ENCODE data around the gene REG3A.

Gene REG3A

DNA sequence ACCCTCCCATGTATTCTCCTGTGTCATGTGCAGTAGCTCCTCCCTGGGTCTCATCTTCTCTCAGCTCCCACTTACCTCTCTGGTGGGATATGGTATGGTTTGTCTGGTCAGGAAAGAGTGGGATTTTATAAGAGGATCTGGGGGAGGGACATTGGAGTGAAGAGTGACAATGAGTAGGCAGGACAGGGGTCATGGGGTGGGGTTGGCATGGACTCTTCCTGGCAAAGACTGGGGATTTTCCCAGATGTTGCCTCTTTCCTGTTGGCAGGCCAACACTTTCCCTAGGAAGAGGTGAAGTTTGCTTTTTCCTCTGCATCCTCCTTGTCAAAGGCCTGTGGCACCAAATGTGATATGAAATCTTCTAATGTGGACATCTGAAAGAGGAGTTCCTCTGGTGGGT is at the start of gene REG3A:
Gene REG3A (minus strand): TSS at position 101 of the 400 bp plus-strand sequence. CDS start 348 bp downstream, outside the sequence.
- no peaks in the 10 kb centered on the region for H3K4me1 Mint-ChIP-seq
- no peak within 1 kb of the TSS for H3K4me3 Mint-ChIP-seq
- peaks cover 2% of the 10 kb centered on the region for H3K27me3 Mint-ChIP-seq
- ATAC-seq (ENCODE audit: low read depth) = no peak
- no peak within 1 kb of the TSS for H3K27ac Mint-ChIP-seq
- H3K9me3 Mint-ChIP-seq = peaks cover 2% of the 10 kb centered on the region
- no peaks in the 10 kb centered on the region for H3K36me3 Mint-ChIP-seq
- no peak for DNase-seq (ENCODE audit: low spot score in 2 of 2)

DNA sequence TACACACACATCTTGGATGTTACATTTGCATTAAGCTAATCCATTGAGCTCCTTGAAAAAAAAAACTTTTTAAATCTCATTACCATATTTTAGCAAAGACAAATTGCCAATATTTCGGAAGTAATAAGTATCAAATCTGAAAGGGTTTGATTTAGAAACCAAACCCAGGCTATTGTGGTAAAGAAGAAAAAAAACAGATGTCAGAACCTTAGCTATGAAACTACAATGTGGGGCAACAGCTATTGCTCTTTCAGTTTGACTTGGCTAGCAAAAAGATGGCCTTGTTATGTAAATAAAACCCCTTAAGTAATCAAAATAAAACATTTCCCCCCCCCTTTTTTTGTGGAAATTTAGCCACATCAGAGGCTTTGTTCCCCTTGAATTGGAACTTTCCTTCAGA is 41.2 kb upstream of the REG3A start:
- ATAC-seq (ENCODE audit: low read depth) (no peak), DNase-seq (ENCODE audit: low spot score in 2 of 2) (no peak)
- H3K4me3 Mint-ChIP-seq = no peak overlapping the region
- no peaks in the 10 kb centered on the region for H3K27me3 Mint-ChIP-seq
- H3K9me3 Mint-ChIP-seq = peaks cover 5% of the 10 kb centered on the region
- no peak overlapping the region for H3K27ac Mint-ChIP-seq
- H3K4me1 Mint-ChIP-seq = no peaks in the 10 kb centered on the region
- H3K36me3 Mint-ChIP-seq = no peaks in the 10 kb centered on the region

DNA sequence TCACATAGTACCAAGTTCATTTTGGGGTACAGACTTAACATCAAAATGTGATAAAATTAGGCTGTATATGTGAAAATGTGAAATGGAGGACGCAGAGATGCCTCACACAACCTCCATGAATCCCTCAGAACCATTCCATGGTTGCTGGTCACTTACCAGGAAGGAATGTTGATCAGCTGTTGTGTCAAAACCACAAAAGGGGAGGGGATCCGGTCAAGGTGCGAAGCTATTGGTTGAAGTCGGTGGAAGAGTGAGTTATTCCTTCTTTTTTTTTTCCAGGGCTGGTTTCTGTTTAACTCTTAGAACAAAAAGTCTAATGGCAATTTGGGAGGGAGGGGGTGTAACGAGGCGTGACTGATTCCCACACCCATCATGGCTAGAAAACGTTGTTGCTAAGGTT is 32.3 kb upstream of the REG3A start:
- ATAC-seq (ENCODE audit: low read depth) (no peak), DNase-seq (ENCODE audit: low spot score in 2 of 2) (no peak)
- Mint-ChIP-seq H3K4me1 (no peaks in the 10 kb centered on the region), H3K36me3 (no peaks in the 10 kb centered on the region), H3K27me3 (no peaks in the 10 kb centered on the region), H3K9me3 (peaks cover 5% of the 10 kb centered on the region), H3K27ac (no peak overlapping the region), H3K4me3 (no peak overlapping the region)

DNA sequence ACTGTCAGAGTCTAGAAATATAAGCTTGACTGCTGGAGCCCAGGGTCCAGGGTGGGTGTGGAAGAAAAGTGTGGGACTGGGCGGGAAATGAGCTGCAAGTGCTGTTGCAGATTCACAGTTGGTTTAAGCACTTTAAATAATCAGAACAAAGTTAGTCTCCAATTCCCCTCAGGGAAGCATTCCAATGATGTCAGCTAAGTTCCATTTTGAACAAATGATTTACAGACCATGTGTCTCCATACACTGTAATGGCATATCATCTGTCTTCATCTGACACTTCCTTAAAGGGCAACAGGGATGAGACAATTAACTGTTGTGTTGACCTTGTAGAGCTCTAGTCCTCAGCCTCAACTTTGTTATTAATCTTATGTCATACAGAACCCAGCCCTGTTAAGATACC is 31.5 kb upstream of the REG3A start:
- peaks cover 5% of the 10 kb centered on the region for H3K9me3 Mint-ChIP-seq
- no peak overlapping the region for H3K27ac Mint-ChIP-seq
- H3K36me3 Mint-ChIP-seq = no peaks in the 10 kb centered on the region
- ATAC-seq (ENCODE audit: low read depth) (no peak), DNase-seq (ENCODE audit: low spot score in 2 of 2) (no peak)
- no peak overlapping the region for H3K4me3 Mint-ChIP-seq
- no peaks in the 10 kb centered on the region for H3K27me3 Mint-ChIP-seq
- H3K4me1 Mint-ChIP-seq = no peaks in the 10 kb centered on the region

DNA sequence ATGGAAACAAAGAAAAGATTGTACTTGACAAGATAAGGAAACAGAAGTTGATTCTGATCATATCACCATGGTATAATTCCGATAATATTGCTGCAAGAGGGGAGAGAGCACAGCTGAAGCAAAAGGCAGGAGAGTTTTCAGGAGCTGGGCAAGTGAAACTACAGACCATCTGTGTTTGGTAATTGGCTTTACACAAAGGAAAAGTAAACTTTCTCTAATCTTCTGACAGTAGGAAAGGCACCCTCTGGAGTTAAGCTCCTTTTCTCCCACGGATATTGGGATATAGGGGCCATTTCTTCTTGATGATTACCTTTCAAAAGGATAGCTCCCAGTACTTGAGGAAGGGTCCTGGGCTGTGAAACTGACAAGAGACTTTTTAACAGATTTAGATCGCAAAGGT is 29.9 kb upstream of the REG3A start:
- peaks cover 7% of the 10 kb centered on the region for H3K9me3 Mint-ChIP-seq
- no peaks in the 10 kb centered on the region for H3K4me1 Mint-ChIP-seq
- no peaks in the 10 kb centered on the region for H3K36me3 Mint-ChIP-seq
- no peaks in the 10 kb centered on the region for H3K27me3 Mint-ChIP-seq
- ATAC-seq (ENCODE audit: low read depth) (no peak), DNase-seq (ENCODE audit: low spot score in 2 of 2) (no peak)
- no peak overlapping the region for H3K4me3 Mint-ChIP-seq
- H3K27ac Mint-ChIP-seq = no peak overlapping the region

DNA sequence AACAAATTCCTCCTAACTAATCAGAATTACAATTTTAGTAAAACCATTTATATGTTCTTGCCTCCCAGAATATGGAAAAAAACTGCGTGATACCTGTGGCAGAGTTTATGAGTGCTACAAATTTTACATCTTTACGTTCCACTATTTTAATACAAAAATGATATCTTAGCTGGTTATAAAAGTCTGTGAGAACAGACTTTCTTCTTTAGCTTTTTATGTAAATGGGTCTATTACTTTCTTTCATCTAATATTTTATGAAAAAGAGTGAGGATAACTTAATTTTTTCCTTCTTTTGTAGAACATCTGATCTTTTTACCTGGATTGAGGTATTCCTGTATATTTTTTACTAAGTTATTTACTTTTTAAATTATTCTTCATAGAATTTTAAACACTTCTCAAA is 22.1 kb upstream of the REG3A start:
- no peaks in the 10 kb centered on the region for H3K27me3 Mint-ChIP-seq

DNA sequence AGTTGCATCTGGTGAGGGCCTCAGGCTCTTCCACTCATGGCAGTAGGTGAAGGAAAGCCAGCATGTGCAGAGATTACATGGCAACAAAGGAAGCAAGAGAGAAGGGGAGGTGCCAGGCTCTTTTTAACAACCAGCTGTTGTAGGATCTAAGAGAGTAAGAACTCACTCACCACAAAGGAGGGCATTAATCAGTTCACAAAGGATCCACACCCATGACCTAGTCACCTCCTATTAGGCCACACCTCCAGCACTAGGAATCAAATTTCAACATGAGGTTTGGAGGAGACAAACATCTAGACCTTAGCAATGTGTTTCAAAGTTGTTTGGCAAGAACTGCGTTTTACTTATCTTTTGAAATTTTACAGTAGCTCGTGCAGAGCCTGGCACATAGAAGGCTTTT is 20.5 kb upstream of the REG3A start:
- H3K9me3 Mint-ChIP-seq = peaks cover 4% of the 10 kb centered on the region
- DNase-seq (ENCODE audit: low spot score in 2 of 2) = no peak
- no peaks in the 10 kb centered on the region for H3K4me1 Mint-ChIP-seq
- ATAC-seq (ENCODE audit: low read depth) = no peak
- H3K4me3 Mint-ChIP-seq = no peak overlapping the region
- H3K27me3 Mint-ChIP-seq = no peaks in the 10 kb centered on the region
- H3K36me3 Mint-ChIP-seq = no peaks in the 10 kb centered on the region
- H3K27ac Mint-ChIP-seq = no peak overlapping the region

More for the DNA sequence above, 22.1 kb upstream of the REG3A start:
- peaks cover 5% of the 10 kb centered on the region for H3K9me3 Mint-ChIP-seq
- no peaks in the 10 kb centered on the region for H3K36me3 Mint-ChIP-seq
- no peak overlapping the region for H3K27ac Mint-ChIP-seq
- no peak overlapping the region for H3K4me3 Mint-ChIP-seq
- DNase-seq (ENCODE audit: low spot score in 2 of 2) (no peak), ATAC-seq (ENCODE audit: low read depth) (no peak)
- H3K4me1 Mint-ChIP-seq = no peaks in the 10 kb centered on the region

DNA sequence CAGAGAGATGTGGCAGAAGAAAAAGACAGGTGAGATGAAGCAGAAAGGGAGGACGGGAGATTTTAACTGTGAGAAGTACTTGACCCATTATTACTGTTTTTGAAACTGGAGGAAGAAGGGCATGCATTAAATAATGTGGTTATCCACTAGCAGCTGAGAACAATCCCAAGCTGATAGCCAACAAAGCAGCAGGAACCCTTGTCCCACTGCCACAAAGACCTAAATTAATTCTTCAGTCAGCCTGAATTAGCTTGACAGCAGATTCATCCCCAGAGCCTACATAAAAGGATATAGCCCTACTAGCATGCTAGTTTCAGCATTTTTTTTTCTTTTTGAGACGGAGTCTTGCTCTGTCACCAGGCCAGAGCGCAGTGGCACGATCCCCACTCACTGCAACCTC is 19.5 kb upstream of the REG3A start:
- Mint-ChIP-seq H3K4me3 (no peak overlapping the region), H3K27me3 (no peaks in the 10 kb centered on the region), H3K36me3 (no peaks in the 10 kb centered on the region), H3K4me1 (no peaks in the 10 kb centered on the region), H3K9me3 (peaks cover 4% of the 10 kb centered on the region), H3K27ac (no peak overlapping the region)
- no peak for ATAC-seq (ENCODE audit: low read depth)
- DNase-seq (ENCODE audit: low spot score in 2 of 2) = no peak

DNA sequence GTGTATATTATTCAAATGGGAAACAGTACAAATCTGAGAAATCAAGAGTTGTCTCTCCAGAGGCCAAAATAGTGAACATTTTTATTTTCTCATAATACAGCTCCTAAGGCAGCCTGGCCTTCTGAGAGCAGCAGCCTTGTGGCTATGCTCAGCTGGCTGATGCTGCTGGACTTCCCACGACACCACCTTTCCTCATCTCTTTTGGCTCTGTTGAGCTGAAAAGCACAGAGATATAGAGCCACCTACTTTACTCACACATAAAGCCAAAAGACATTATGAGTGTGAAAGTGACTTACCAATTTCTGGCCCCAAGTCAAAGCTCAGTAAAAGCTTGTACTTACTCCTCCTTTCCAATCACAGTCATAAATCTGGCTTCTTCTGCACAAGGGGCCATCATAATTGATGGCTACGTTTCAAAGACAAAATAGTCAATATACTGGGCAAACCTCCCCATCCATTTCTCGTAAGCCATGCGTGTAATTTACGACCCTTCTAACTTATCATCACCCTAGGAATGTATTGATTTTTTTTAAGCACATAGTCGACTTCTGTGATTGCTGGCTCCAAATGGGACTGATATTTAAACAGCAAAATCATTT is 18.6 kb upstream of the REG3A start:
- Mint-ChIP-seq H3K4me3 (no peak overlapping the region), H3K27me3 (no peaks in the 10 kb centered on the region), H3K4me1 (no peaks in the 10 kb centered on the region), H3K36me3 (no peaks in the 10 kb centered on the region), H3K9me3 (peaks cover 4% of the 10 kb centered on the region), H3K27ac (no peak overlapping the region)
- DNase-seq (ENCODE audit: low spot score in 2 of 2) (no peak), ATAC-seq (ENCODE audit: low read depth) (no peak)

DNA sequence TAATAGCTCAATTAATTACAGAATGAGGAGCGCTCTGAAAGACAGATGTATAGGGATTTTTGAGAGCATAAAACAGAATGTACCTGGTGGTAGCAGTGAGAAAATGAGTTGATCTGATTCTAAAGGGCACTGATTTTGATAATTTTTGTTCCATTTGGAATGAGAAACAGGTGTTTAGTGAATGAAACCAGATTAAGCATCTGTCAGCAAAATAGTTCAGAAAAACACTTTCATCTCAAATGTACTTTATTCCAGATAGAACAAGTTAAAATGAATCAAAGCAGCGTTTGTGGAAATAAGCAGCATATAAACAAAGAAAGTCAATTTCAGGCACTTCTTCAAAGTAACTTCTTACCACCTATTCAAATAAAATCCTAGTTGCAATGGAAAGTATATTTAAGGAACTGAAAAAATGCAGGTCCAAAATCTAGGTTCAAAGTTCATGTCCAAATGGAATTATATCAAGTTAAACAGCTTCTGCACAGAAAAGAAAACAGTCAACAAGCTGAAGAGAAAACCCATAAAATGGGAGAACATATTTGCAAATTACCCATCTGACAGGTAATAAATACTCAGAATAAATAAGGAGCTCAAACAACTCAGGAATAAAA is 11.9 kb upstream of the REG3A start:
- DNase-seq (ENCODE audit: low spot score in 2 of 2) (no peak), ATAC-seq (ENCODE audit: low read depth) (no peak)
- H3K27me3 Mint-ChIP-seq = no peaks in the 10 kb centered on the region
- H3K36me3 Mint-ChIP-seq = no peaks in the 10 kb centered on the region
- H3K9me3 Mint-ChIP-seq = no peaks in the 10 kb centered on the region
- no peak overlapping the region for H3K27ac Mint-ChIP-seq
- no peaks in the 10 kb centered on the region for H3K4me1 Mint-ChIP-seq
- H3K4me3 Mint-ChIP-seq = no peak overlapping the region

DNA sequence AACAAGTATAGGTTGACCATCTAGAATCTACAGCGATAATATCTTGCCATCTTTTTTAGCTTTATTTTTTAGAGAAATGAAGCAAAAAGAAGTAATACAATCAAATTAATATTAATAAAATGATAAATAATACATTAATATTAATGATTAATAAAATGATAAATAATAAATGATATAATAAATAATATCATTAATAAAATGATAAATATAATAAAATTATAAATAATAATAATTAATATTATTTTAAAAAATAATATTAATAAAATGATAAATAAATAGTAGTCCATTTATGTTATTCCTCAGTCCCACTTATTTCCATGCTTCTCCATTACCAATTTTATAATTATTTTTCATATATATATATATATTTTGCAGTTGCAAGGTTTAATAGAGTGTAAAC is 3.2 kb upstream of the REG3A start:
- peaks cover 2% of the 10 kb centered on the region for H3K9me3 Mint-ChIP-seq
- DNase-seq (ENCODE audit: low spot score in 2 of 2) (no peak), ATAC-seq (ENCODE audit: low read depth) (no peak)
- H3K4me1 Mint-ChIP-seq = no peaks in the 10 kb centered on the region
- H3K27me3 Mint-ChIP-seq = peaks cover 2% of the 10 kb centered on the region
- no peak overlapping the region for H3K4me3 Mint-ChIP-seq
- no peaks in the 10 kb centered on the region for H3K36me3 Mint-ChIP-seq
- H3K27ac Mint-ChIP-seq = no peak overlapping the region

DNA sequence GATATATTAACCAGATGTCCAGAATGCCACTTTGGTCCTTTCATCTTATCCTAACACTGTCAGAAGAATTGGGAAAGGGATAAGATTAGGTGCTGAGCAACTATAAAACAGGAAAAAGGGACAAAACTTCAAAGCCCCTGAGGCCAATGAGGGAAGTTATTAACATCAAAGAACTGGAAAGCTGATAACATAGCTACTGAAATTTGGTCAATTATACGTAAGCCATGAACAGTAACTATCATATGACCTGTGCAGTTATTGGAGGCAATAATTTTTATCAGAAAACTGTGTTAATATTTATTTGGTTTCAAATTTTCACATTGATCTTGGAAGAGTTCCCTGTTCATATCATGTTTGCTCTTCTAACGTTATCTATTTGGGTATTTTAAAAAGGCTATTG is 2.6 kb upstream of the REG3A start:
- Mint-ChIP-seq H3K36me3 (no peaks in the 10 kb centered on the region), H3K27ac (no peak overlapping the region), H3K4me1 (no peaks in the 10 kb centered on the region), H3K4me3 (no peak overlapping the region), H3K9me3 (peaks cover 2% of the 10 kb centered on the region), H3K27me3 (peaks cover 2% of the 10 kb centered on the region)
- ATAC-seq (ENCODE audit: low read depth) (no peak), DNase-seq (ENCODE audit: low spot score in 2 of 2) (no peak)

DNA sequence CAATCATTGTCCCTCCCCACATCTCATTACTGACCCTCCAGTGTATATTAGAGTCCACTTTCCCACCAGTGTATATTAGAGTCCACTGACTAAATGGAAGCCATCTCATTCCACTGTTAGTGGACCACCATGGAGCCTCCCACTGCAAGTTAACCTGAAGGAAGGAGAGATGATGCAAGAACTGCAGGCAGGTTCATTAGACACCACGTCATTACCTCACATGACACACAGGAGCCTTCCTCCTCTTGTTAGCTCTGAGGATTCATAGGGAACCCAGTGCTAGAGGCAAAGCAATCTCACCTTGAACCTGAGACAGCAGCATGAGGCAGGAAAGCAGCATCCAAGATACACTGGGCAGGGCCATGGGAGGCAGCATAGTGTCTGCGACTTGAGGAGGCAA is 523 bp downstream of the REG3A start:
- Mint-ChIP-seq H3K36me3 (no peaks in the 10 kb centered on the region), H3K9me3 (peaks cover 3% of the 10 kb centered on the region), H3K27ac (no peak overlapping the region), H3K4me1 (no peaks in the 10 kb centered on the region), H3K4me3 (no peak overlapping the region), H3K27me3 (peaks cover 2% of the 10 kb centered on the region)
- ATAC-seq (ENCODE audit: low read depth) = no peak
- no peak for DNase-seq (ENCODE audit: low spot score in 2 of 2)

DNA sequence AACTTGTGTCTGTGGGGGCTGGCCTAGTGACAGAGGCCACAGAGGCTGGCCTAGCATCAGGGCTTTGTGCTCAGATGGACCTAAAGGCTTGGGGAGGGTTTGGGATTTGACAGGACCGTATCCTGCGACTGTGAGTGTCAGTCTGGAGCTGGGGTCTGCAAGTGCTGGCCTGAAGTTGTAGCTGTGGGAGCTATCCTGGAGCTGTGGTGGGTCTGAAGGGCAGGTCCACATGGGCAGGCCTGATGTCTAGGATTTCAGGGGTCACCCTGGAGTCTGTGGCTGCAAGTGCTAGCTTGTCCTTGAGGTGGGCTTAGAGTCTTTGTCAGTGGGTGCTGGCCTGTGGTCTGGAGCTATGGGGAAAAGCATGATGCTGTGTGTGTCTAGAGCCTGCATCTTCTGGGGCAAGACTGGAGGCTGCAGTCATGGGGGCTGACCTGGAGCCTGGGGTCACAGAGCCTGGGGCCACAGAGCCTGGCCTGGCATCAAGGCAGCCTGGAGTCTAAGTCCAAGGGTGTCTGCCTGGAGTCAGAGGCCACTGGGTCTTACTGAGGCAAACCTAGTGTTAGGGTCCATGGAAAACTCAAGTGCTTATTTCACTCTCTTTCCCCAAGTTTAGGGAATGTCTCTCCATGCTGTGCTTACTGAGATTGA is 3.6 kb downstream of the REG3A start:
- Mint-ChIP-seq H3K9me3 (peaks cover 3% of the 10 kb centered on the region), H3K4me3 (no peak overlapping the region), H3K4me1 (no peaks in the 10 kb centered on the region), H3K27ac (no peak overlapping the region), H3K27me3 (peaks cover 2% of the 10 kb centered on the region), H3K36me3 (no peaks in the 10 kb centered on the region)
- no peak for ATAC-seq (ENCODE audit: low read depth)
- no peak for DNase-seq (ENCODE audit: low spot score in 2 of 2)

DNA sequence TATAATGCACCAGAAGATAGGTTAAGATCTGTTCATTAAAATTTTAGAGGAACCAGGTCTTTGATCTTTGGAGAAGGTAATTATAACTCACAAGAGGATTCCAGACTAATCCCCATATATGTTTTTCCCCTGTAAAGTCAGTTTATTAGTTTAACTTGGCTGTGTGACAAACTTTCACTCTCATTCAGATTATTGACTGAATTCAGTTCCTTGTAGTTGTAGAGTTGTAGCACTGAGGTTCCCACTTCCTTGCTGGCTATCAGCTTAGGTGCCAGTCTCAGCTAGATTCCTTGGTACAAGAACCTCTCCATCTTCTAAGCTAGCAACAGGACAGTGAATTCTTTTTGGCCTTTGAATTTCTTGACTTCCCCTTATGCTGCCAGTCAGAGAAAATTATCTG is 20.1 kb downstream of the REG3A start:
- Mint-ChIP-seq H3K4me3 (no peak overlapping the region), H3K4me1 (no peaks in the 10 kb centered on the region), H3K36me3 (no peaks in the 10 kb centered on the region), H3K27me3 (no peaks in the 10 kb centered on the region), H3K9me3 (no peaks in the 10 kb centered on the region), H3K27ac (no peak overlapping the region)
- ATAC-seq (ENCODE audit: low read depth) (no peak), DNase-seq (ENCODE audit: low spot score in 2 of 2) (no peak)
